HG02798 (cell line): ENCODE results near the gene GPR31.

Experiments used
- ATAC-seq: cut with Tn5 transposase; IDR thresholded peaks from one replicate; pipeline ENCODE4 v1.9.1; 2021; ENCODE audit warnings: mild to moderate bottlenecking; ENCODE audit not compliant: unreplicated experiment, poor library complexity

Gene GPR31

DNA sequence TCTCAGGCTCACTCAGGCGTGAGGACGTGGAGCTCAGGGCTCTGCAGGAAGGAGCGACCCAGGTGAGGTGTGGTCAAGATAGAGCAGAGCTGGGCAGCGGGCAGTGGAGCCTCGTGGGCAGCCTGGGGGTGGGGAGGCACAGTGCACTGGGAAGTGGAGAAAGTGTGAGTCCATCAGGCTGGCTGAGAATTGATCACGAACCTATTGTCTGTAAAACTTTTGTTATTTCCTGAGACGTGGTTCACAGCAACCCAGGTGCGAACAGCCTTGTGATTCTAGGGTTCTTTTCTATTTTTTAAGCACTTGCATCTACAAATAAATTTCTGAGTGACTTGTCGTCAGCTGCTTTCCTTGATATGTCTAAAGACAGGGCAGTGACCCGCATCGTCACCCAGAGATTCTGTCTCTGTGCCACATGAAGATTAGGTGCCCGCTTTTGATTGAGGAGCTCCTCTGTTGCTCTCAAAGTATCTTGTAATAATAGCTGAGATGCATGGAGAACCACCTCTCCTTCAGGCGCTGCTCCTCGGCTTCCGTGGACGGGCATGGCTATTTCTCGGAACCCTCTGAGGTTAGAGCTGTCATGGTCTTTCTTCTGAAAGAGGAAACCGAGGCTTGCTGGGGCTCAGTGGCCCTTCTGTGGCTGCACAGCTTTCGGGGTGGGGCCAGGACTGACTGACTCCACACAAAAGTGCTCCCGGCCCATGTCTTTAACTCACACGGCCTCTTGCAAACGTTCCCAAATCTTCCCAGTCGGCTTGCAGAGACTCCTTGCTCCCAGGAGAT is 35.5 kb downstream of the GPR31 start:
- peak; percentile 32 for ATAC-seq

DNA sequence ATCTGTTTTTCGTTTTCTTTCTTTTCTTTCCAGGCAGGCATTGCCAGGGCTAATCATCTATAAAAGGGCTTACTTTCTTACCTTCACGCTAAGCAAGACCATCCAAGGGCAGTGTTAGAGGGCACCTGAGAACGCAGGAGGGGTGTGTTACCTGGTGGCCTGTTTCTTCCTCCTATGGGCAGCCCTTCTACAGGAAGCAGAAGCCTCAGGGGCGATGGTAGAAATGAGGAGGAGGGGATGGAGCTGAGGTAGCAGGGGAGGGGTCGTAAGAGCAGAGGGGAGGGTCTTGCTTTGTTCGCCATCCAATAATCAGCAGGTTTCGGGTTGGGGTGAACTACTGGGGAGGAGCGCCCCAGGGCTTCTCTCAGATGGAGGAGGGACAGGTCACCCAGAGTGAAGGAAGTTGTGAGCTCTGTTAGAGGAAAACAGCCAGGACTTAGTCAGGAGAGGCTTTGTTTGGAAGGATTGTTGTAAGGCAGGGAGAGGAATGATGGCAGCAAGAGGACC is 36.4 kb downstream of the GPR31 start:
- no peak for ATAC-seq

DNA sequence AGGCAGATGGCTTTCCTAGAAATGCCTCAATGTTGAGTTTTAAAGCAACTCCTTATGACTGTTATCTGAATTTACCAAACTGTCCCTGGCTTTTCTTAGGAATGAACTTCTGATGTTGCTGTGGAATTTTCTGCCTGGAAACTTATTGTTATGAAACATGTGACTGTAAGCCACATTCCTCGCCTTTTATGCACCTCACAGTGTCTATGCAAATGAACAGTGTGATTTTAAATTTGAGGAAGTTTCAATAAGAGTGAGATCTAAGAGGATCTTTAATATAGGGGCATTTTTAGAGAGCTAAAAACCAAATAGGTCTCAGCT is 37.2 kb downstream of the GPR31 start:
- no peak for ATAC-seq

DNA sequence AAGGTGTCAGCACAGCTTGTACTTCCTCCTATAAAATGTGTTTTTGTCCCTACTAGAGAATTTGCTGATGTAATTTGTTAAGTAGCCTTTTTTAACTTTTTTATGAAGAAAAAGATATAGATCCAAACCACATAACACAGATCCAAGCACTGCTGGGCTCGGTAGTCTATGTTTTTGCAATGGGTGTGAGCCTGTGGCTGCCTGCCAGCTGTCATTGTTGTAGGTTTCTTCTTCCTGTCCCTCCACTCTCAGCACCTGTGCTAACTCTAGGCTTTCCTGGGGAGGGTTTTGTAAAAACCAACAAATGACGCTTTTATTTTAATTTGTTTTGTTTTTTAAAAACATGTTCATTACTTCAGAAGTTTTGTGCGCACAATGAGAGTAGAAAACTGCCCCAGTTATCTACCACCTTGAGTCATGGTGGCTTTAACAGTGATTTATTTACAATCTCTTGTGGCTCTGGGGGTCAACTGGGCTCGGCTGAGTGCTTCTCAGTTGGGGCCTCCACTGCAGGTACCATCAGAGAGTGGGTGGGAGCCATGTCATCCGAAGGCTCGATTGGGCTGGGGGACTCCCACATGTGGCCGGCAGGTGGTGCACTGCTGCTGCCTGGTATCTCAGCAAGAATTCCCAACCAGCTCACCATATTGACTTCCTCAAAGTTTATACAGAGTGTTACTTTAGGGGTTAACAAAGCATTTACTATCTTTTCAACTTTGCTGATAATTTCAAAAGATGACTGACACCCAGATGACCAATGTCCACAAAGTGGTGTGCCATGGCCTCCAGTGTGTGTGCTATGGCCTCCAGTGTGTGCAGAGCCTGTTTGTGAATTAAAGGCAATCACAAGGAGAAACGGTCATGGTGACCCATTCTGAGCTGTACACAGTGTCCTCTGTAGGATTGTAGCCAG is 37.9 kb downstream of the GPR31 start:
- no peak for ATAC-seq

DNA sequence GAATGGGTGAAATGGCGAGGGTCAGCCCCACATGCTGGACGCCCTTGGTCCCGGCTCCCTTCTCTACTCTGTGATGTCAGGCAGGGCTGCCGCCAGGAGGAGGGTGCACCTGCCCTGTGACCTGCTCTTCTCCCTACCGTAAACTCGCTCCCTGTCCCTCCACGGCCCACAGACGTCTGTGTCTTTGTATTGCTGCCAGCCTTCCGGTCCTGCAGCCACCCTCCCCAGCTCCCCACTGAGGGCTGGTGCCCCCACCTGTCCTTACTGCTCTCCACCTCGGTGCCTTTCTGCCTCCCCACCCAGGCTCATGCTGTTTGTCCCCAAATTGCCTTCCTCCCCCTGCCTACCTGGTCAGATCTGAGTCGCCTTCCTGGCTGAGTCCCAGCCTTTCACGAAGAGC is 38.9 kb downstream of the GPR31 start:
- ATAC-seq = no peak

DNA sequence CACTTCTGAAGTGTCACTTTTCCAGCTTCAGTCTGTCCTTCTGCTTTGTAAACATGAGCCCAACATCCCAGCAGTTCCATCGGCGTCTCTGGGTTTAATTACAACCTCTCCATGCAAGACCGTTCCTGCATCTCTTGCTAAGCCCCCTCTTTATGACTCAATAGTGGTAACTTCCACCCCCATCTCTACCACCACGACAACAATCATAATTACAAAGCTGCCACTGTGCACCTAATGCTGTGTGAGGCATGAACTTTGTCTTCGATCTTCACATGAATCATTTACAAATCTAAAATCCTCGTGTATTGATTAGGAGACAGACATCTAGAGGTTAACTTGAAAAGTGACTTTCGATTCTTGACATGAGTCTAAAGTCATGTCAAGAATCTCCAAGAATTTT is 39.8 kb downstream of the GPR31 start:
- ATAC-seq = no peak

DNA sequence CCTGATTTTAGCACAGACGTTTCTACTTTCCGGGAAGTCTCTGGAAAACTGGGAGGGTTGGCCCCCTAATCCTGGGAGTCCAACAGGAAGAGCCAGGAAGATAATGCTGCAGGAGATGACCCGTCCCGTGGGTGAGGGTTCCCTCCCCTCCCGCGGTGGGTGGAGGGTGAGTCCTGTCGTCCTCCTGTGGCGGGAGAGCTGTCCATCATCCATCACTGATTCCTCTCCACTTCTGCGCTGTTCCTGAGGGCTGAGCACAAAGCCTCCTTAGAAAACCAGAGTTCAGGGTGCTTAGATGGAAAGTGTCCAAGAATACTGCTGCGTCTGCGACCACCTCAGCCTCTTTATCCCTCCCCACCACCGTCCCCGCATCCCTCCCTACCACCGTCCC is 40.9 kb downstream of the GPR31 start:
- no peak for ATAC-seq

DNA sequence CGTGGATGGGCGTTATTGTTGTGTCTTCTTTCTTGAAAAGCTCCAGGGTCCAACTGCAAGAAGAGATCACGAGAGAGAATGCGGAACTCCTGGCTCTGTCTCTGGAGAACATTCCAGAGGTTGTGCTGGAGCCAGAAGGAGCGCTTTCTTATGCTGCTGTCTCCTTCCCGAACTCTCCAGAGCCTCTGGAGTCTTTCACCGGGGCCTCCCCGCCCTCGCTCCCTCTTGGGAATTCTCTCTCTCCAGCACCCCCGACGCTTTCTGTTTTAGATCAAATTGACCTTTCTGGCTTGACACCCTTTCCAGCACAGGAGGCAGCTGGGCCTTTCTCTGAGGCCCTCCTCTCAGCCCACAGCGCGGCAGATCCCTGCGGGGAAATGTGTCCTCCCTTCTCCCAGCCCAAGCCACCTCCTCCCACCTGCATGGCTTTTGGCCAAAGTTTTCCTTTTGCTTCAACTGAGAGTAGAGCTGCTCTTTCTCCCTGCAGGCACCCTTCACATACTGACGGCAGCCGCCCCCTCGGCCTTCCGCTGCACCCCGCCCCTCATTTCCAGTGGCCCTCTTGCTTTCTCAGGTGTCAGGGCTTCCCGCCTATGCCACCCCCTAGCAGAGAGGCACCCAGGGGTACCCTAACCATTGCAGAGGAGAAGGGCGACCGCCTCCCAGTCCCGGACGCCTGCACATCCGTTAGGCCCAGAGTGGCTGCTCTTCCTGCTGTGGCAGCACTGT is 41.5 kb downstream of the GPR31 start:
- no peak for ATAC-seq

DNA sequence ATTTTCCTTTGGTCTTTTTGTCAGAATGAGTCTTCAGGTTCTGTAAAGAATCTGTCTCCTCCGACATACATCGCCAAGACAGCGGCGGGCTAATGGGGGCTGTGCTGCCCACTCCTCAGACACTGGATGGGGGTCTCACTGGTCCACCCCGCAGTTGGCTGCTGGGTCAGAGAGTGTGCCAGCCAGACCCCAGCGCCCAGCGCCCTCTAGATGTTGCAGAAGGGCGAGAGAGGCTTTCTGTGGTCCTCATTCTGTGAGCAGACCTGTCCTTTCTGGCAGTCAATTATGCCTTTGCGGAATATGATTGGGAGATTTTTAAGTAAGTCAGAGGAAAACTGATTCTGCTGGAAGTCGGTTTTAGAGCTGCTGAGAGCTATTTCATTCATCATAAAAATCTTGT is 42.7 kb downstream of the GPR31 start:
- ATAC-seq = no peak

DNA sequence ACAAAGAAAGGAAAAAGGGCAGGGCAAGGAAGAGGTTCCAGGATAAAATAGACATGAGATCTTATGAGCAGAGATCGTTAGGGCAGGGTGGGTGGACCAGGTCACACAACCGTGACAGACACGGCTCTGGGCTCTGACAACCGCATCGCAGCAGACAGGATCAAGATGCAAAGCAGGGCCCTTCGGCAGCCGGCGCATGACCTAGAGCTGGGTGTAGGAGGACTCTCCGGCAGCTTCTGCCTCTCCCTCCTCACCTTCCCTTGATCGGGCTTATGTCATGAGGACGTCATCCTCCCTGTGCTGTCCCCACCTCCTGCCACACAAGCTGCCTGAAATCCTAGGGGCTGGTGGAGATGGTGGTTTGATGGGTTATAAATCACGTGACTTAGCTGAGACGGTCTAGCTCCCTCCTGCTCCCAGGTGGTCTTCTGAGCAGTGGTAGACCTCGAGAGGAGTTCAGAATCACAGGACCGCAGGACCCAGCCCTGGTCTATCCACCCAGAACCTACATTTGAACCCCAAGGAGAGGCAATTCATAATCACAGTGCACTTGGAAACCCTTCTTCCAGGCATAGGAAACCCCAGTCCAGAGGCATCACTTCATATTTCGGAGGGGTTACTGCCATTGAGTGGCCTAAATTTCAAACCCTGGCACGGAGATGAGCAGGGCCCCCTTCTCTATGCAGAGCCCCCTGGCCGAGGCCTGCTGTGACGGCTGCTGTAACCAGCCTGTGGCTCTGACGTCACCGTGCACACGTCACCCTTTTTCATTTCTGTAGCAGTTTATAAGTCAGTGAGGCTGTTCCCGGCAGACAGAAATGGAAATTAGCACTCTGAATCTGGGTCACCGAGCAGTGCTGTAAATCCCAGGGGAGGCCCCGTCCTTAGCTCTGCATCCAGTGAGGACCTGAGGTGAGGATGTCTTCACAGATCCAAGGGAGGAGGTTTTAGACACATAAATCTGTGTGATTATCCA is 43.6 kb downstream of the GPR31 start:
- peak; percentile 91 for ATAC-seq

DNA sequence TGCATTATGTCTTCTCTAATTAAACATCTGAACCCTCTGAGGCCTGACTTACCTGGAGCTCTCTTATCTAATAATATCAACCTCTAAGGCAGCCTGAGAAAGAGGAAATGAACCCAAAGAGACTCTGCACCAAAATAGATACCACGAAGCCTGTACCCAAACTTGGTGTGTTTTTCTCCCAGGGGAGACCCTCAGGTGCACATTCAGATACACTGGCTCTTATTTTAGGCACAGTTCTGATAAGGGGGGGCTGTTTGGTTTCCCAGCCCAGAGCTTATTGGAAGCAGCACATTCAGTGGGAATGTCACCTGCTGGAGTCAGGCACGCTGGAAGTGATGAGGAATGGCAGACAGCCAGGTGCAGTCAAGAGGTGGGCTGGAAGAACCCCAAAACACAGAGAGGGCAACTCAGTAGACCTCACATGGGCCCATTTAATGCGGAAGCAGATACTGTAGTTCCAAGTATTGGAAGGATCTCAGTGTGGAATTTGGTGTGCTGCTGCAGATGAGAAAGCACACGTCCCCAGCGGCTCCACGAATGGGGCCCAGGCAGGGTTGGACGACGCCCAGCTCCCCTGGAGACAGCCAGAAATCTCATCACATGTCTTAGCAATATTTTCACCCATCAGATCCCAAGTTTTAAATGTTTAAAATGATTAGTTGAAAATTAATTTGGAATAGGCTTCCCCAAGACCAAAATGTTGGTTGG is 44.6 kb downstream of the GPR31 start:
- ATAC-seq = peak; percentile 57

DNA sequence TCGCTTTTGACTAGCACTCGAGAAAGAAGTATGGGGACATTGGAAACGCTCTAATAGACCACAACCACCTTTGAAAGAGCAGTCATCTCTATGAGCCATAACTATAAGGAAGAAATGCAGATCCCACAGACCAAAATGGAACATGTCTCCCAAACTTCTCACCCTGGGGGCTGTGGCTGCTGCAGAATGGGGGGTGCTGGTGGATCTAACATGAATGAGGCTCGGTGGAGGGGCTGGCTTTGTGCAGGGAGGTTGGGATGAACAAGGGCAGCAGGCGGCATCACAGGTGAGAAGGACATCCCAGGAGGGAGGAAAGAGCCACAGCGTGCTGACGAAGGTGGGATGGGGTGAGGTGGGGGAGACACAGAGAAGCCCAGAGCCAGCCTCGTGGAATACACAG is 45.4 kb downstream of the GPR31 start:
- no peak for ATAC-seq

DNA sequence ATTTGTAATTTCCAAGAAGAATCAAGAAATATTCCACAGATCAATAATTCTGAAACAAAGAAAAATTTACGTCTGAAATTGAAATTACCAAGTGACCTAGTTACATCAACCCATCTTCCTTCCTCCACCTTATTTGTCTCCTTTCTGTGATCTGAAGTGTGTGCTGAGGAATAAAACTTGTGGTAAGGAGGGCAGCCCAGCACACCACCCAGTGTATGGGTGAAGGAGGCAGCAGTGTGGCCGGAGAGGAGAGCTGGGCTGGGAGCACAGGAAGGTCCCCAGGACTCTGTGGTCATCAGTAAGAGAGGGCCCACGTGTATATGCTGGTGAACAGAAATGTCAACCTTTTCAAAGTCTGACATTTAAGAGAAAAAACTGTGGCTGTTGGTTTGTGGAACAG is 46.2 kb downstream of the GPR31 start:
- no peak for ATAC-seq

DNA sequence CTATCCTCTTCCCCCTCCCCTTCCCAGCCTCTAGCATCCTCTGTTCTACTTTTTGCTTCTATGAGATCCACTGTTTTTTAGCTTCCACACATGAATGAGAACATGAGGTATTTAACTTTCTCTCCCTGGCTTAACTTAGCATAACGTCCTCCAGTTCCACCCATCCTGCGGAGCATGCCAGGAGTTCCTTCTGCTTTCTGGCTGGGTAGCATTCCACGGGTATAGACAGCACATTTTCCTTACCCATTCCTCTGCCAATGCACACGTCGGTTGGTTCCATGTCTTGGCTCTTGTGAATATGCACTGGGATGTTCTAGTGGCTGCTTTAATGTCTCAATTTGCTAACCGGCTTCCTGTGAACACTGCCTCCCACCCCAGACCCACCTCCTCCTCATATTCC is 48.1 kb downstream of the GPR31 start:
- no peak for ATAC-seq

DNA sequence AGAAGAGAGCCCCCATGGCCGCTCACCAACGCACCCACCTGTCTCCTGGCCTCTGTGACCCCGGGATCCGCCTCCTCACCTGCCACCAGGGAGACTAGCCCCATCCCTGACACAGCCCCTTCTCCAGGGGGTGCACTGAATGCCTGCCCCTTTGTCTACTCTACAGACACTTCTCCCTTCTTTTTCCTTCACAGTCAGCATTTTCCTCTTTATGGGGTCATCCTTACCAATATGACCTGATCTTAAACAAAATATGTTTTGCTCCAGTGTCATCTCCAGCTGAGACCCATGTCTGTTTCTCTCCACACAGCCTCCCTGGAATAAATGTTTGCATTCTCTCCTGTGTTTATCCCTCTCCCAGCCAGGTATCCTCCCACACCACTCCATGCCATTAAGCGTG is 49.5 kb downstream of the GPR31 start:
- ATAC-seq = no peak

DNA sequence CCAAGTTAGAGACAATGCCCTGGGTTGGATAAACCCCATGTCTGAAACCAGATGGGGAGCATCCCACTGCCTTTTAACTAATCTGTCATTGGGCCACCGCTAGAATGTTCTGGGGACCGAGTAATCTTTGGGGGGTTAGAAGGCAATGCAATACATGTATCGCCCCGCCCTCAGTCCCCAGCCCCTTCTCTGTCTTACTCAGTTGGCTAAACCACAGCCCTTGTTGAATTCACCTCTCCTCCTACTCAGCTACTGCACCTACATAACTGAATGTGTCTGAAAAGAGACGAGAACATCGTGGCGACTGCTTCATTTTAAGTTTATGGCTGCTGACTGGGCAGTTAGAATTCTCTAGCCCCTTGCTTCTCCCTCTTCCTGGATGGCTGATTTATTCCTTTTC is 50.0 kb downstream of the GPR31 start:
- ATAC-seq = no peak

DNA sequence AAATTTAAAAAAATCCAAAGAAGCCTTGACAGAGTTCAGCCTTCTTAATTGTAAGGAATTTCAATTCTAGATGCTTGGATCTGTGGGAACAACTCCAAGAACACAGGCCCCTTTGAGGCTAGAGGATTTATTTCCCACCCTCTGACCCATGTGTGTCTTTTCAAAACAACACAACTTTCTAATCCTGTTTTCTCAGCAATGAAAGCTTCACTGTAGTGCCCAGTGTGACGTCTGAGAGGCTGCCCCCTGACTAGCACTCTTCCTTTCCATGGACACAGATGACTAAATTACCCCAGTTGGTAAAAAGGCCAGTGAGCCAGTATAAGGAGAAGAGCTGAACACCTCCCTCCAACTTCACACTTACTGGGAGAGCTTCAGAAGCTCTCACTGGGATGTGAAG is 51.4 kb downstream of the GPR31 start:
- ATAC-seq = no peak
